ENCODE results near the gene MAP2K1. TPM values are rescaled to one million over a fixed set of nuclear protein-coding genes. Genes with fewer than 3 reads are reported as not detected.
"Not testable (repeated sequence)": the region's sequence is repeated elsewhere in the genome, so short reads cannot be mapped to it uniquely, and the experiment has no call there.

MAP2K1 gene
- polyA plus RNA-seq, 1 of the 3 experiments (the other 2 are of a cell fraction), result 21.8 TPM

GRCh38 chr15:66359740-66360139 is 27.0 kb upstream of the MAP2K1 start:
- CTCF ChIA-PET, result no interaction called here
- Histone ChIP-seq H3K9me3 (no peaks in the 10 kb centered on the region), H3K36me3 (replicated peaks in 1 of 2; ENCODE audit: control insufficient read depth in 1 of 2, insufficient read depth in 2 of 2, low read length in 1 of 2) (no peaks in the 10 kb centered on the region), H3K27me3 (ENCODE audit: insufficient read depth) (no peaks in the 10 kb centered on the region), H3K79me2 (ENCODE audit: insufficient read depth) (peaks cover 13% of the 10 kb centered on the region; the same call in 1 of the 2 replicates), H3K4me3 (ENCODE audit: low read depth in 2 of 2, low read length in 1 of 2) (no peak overlapping the region), H3K4me1 (ENCODE audit: control insufficient read depth in 1 of 2, insufficient read depth in 2 of 2, low read depth in 1 of 2, low read length in 1 of 2) (peaks cover 0 to 3% of the 10 kb centered on the region in 2 experiments; a peak in 1 of 4 replicates), H3F3A (replicated peaks; ENCODE audit: insufficient read depth) (peaks cover 3% of the 10 kb centered on the region), H3K27ac (ENCODE audit: low read depth in 2 of 2, low read length in 1 of 2) (no peak overlapping the region), H2AFZ (ENCODE audit: low read depth) (no peak overlapping the region), H3K9ac (no peak overlapping the region), H3K9me2 (no peaks in the 10 kb centered on the region), H3K4me2 (no peak overlapping the region), H4K20me1 (ENCODE audit: insufficient read depth) (no peaks in the 10 kb centered on the region)
- DNase-seq, result no peak
- POLR2A ChIA-PET, result no interaction called here
- TF ChIP-seq SMC3 (IDR thresholded peaks at IDR 0.05; ENCODE audit: low read depth, low read length), result no peak
- no peak for TF ChIP-seq MAX (IDR thresholded peaks at IDR 0.05; ENCODE audit: low read depth)
- TF ChIP-seq REST (IDR thresholded peaks at IDR 0.05; ENCODE audit: low read depth, low read length), result no peak
- TF ChIP-seq, protein P1, sequence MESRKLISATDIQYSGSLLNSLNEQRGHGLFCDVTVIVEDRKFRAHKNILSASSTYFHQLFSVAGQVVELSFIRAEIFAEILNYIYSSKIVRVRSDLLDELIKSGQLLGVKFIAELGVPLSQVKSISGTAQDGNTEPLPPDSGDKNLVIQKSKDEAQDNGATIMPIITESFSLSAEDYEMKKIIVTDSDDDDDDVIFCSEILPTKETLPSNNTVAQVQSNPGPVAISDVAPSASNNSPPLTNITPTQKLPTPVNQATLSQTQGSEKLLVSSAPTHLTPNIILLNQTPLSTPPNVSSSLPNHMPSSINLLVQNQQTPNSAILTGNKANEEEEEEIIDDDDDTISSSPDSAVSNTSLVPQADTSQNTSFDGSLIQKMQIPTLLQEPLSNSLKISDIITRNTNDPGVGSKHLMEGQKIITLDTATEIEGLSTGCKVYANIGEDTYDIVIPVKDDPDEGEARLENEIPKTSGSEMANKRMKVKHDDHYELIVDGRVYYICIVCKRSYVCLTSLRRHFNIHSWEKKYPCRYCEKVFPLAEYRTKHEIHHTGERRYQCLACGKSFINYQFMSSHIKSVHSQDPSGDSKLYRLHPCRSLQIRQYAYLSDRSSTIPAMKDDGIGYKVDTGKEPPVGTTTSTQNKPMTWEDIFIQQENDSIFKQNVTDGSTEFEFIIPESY (IDR thresholded peaks at IDR 0.05; ENCODE audit: borderline replicate concordance, low read depth), result no peak
- TF ChIP-seq RCOR1 (IDR thresholded peaks at IDR 0.05; ENCODE audit: low read length), result no peak
- TF ChIP-seq EP300 (IDR thresholded peaks at IDR 0.05; ENCODE audit: borderline replicate concordance in 1 of 2, low read depth in 1 of 2, low read length in 1 of 2), result no peak
- TF ChIP-seq YY1 (IDR thresholded peaks at IDR 0.05; ENCODE audit: low read depth), result no peak
- no peak for TF ChIP-seq FOXM1 (IDR thresholded peaks at IDR 0.05; ENCODE audit: low read depth)
- TF ChIP-seq JUND (IDR thresholded peaks at IDR 0.05), result no peak
- no peak for TF ChIP-seq MEF2A (IDR thresholded peaks at IDR 0.05; ENCODE audit: borderline replicate concordance, low read depth)
- TF ChIP-seq PBX3 (IDR thresholded peaks at IDR 0.05), result no peak
- WGBS (ENCODE audit: low lambda C conversion rate), result 93% methylated on average over 7 of the region's 7 CpGs

- H3K9me3 ChIP-seq; H3K79me2 ChIP-seq (ENCODE audit: insufficient read depth); H3K36me3 ChIP-seq (replicated peaks in 1 of 2; ENCODE audit: control insufficient read depth in 1 of 2, insufficient read depth in 2 of 2, low read length in 1 of 2); POLR2A ChIA-PET; H3K4me2 ChIP-seq; DNase-seq; H4K20me1 ChIP-seq (ENCODE audit: insufficient read depth); H3K9me2 ChIP-seq; H3K27ac ChIP-seq (ENCODE audit: low read depth in 2 of 2, low read length in 1 of 2); H3K27me3 ChIP-seq (ENCODE audit: insufficient read depth); H3K4me3 ChIP-seq (ENCODE audit: low read depth in 2 of 2, low read length in 1 of 2); H3F3A ChIP-seq (replicated peaks; ENCODE audit: insufficient read depth); H2AFZ ChIP-seq (ENCODE audit: low read depth); H3K9ac ChIP-seq; H3K4me1 ChIP-seq (ENCODE audit: control insufficient read depth in 1 of 2, insufficient read depth in 2 of 2, low read depth in 1 of 2, low read length in 1 of 2): not testable (repeated sequence)
- CTCF ChIA-PET, result interaction anchor here (0.5 to 1.3 kb wide), 2 partner anchors 11 to 23 kb away, joined by 3 read pairs; no protein-coding TSS in a partner anchor
- WGBS (ENCODE audit: low lambda C conversion rate), result 88% methylated on average over 14 of the region's 15 CpGs
These were observed 24.8 kb upstream of the MAP2K1 start for GRCh38 chr15:66361745-66362460.

Measured in SK-N-SH (cell line).